Neural cell (in vitro differentiated cells): Measurements from ENCODE around the gene ZNF358.

Experiments
- CTCF ChIP-seq: fragments of 450-650 bp; IDR thresholded peaks from 2 replicates; pipeline ENCODE4 v1.5.1; 2014; ENCODE audit warnings: antibody characterized with exemption, mild to moderate bottlenecking, moderate library complexity; ENCODE audit not compliant: poor library complexity, severe bottlenecking
- EP300 ChIP-seq: fragments of 450-650 bp; conservative IDR thresholded peaks from 2 replicates; pipeline ENCODE4 v1.6.1; 2014; ENCODE audit warnings: antibody characterized with exemption, mild to moderate bottlenecking, moderate library complexity; ENCODE audit not compliant: poor library complexity, severe bottlenecking
- EZH2 ChIP-seq: fragments of 200-600, 300-800 bp; shearing (Covaris generic), sonication (generic); IDR thresholded peaks from 2 replicates; pipeline ENCODE4 v1.6.1; 2014; ENCODE audit warnings: antibody characterized with exemption, low read length, borderline replicate concordance, mild to moderate bottlenecking; ENCODE audit not compliant: insufficient read depth, poor library complexity, severe bottlenecking
- POLR2AphosphoS5 ChIP-seq: IDR thresholded peaks from 2 replicates; pipeline ENCODE4 v1.6.1; 2012
- SMC3 ChIP-seq: fragments of 450-650 bp; conservative IDR thresholded peaks from 2 replicates; pipeline ENCODE4 v1.6.1; 2014; ENCODE audit warnings: antibody characterized with exemption, mild to moderate bottlenecking, moderate library complexity; ENCODE audit not compliant: poor library complexity

- TF ChIP-seq CTCF (no peak), POLR2AphosphoS5 (no peak), SMC3 (no peak), EP300 (no peak), EZH2 (no peak)
Observed at GRCh38 chr19:7475665-7476064, 40.2 kb upstream of the ZNF358 start.
